ENCODE data around the gene TXNRD3.
"Not testable (repeated sequence)": the region's sequence is repeated elsewhere in the genome, so short reads cannot be mapped to it uniquely, and the experiment has no call there.

TXNRD3 gene

DNA sequence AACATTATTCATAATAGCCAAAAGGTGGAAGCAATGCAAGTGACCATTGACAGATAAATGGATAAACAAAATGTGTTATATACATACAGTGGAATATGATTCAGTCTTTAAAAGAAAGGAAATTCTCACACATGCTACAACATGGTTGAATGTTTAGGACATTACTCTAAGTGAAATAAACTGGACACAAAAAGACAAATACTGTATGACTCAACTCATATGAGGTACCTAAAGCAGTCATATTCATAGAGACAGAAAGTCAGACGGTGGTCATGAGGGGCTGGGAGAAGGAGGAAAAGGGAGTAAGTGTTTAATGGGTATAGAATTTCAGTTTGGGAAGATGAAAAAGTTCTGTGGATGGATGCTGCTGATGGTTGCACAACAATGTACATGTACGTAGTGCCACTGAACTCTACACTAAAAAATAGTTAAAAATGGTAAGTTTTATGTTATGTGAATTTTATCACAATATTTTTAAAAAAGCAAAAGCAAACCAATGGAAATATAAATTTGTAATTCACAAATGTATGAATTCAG, 5.3 kb downstream of the TXNRD3 start:
- no peak for DNase-seq

DNA sequence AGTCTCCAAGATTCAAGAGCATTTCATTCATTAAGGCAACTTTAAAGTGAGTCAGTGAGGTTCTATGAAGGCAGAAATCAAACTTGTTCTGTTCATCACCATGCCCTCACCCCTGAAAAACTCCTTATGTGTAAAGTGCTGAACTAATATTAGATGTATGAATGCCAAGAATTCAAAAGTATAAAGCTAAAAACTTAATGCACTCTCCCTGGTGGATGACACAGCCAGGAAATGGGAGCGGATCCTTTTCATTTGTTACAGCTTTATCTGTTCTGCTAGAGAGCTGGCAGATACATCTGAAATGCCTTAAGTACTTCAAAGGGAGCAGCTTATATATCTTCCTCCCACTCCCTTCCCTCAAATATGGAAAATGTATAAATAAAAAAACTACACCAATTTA, 8.2 kb downstream of the TXNRD3 start:
- DNase-seq = no peak

DNA sequence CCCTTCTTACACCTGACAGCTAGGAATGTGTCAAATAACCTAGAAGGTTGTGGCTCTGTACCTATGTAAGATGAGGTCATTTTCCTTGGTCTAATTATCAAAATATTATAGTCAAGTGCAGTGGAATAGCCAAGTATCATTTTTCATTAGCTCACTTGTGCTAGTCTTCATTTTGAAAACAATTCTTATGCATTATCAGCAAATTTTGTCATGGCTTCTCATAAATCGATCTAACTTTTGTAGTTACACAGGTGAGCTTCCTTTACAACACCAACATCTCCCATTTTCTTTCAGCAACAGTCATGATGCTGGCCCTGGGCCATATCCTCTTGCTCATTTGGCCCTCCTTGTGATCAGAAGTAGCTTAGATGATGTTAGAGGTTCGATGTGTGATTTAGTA, 10.3 kb downstream of the TXNRD3 start:
- no peak for DNase-seq

DNA sequence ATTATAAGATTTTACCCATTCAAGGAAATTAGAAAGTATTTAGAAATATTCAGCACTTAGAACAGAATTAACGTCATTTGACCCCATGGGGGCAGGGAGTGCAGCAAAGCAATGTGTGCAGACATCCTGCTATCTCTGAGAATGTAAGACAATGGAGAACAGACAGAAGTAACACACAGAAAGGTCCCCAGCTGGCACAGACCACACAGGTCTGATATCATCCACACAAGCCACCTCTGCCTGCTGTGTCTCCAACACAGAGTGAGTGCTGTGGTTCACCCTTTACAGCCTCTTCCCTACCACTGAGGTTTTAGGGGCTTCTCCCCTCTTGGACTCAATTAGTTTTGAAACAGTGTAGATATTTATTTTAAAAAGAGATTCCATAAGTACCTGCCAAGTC, 16.1 kb downstream of the TXNRD3 start:
- no peak for DNase-seq

DNA sequence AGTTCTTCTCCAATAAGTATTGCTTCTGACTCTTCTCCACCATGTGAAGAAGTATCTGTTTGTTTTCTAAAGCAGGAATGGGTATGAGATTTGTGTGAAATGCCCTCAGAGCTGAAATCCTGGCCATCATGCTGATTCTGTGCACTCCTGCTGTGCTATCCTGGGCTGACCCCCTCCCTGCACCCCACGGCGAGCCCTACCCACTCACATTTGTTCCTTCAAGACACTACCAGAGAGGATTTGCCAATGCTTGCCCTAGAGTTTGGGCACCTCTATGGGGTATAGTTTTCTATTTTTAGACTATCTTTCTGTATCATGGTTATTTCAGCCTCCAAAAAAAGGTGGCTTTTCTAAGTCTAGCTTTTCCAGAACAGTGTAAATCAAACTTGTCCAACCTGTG, 18.5 kb downstream of the TXNRD3 start:
- no peak for DNase-seq

DNA sequence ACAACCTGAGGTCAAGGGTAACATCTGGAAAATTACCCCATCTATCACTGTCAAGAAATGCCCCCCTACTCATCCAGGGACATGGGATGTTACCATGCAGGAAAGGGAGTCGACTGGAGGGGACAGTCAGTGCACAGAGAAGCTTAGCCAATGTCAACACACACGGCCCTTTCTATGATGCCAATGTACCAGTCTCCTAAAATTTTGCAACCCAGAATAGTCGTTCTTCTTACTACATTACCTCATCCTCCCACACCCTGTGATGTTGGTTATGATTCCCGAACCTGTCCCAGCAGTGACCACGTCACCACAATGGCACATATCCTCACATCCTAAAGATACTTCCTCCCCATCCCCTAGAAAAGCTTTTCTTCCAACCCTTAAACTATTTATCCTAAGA, 20.1 kb downstream of the TXNRD3 start:
- DNase-seq = no peak

DNA sequence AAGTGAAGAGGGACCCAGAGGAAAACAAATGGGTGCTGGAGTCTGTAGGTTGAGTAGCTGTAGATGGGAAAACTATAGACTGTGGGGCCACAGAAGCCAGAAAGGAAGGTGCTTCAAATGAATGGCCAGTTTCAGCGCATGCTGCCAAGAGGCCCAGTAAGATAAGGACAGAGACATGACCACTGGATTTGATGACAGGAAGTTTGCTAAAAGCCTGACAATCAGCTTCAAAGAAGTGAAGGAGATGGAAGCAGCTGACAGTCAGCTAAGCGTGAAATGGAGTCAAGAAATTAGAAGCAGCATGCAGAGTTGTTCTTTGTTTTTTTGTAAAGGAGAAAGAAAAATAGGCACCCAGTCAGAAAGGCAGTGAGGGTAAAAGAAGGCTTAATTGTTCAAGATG, 24.9 kb downstream of the TXNRD3 start:
- no peak for DNase-seq

DNA sequence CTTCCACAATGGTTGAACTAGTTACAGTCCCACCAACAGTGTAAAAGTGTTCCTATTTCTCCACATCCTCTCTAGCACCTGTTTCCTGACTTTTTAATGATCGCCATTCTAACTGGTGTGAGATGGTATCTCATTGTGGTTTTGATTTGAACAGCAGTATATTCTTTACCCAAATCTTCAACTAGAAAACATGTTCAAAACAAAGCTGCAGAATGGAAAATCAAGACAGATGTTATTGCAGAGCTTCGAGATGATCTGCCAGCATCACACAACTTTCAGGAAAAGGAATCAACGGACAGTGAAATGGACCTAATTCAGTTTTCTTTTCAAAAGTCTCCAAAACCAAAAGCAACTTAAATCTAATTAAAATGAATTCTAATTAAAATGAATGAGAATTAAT, 29.2 kb downstream of the TXNRD3 start:
- not testable (repeated sequence) for DNase-seq

DNA sequence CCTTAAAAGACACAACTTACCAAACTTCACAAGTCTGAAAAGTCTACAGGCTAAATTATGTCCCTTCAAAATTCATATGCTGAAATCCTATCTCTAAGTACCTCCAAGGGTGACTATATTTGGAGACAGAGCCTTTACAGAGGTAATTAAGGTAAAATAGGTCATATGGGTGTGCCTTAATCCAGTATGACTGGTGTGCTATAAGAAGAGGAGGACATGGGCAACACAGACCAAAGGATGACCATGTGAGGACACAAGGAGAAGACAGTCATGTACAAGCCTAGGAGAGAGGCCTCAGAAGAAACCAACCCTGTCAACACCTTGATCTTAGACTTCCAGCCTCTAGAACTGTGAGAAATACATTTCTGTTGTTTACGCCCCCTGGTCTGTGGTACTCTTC, 32.2 kb downstream of the TXNRD3 start:
- no peak for DNase-seq

DNA sequence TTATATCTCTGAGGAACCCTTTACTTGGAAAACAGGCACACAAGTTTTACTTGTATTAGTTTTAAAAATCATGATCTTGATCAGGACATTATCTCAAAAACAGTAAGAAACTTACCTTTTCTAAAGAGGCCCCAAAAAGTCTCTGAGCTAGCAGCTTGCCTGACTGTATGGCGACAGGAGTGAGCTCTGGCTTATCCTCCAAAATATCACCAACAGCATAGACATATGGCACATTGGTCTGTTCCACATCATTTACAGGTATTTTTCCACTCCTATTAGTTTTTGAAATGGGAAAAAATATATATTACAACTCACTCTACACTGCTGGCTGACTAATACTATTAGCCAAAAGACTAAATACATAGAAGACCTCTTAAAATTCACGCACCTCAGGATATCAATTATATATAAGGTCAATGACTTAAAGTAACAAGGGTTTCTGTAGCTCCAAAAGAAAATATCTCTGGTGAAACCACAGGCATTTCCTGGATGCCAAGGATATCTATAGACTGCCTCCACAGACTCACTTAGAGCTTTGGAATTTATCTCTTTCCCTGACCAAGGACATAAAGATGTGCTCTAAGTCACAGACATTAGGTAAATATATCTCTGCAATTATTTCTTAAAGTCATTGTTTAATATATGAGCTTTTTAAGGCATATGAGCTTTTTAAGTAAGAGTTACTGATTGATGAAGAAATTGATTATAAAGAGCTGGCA, 33.1 kb downstream of the TXNRD3 start:
- no peak for DNase-seq

DNA sequence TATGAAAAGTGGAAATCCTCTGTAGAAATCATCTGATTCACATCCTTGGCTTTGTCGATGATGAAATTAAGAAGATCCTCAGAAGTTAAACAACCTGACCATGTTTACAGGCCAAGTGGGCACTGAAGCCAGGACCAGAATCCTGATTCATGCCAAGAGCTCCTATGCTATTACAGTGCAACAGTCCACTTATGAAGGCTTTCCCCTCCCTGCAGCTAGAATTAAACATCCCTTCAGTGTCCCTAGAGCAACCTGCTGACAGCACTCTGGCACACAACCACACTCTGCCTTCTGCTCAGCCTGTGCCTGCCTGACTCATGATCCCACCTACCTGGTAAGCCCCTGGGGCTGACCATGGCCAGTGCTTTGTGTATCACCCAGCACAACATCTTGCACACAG, 33.8 kb downstream of the TXNRD3 start:
- no peak for DNase-seq

DNA sequence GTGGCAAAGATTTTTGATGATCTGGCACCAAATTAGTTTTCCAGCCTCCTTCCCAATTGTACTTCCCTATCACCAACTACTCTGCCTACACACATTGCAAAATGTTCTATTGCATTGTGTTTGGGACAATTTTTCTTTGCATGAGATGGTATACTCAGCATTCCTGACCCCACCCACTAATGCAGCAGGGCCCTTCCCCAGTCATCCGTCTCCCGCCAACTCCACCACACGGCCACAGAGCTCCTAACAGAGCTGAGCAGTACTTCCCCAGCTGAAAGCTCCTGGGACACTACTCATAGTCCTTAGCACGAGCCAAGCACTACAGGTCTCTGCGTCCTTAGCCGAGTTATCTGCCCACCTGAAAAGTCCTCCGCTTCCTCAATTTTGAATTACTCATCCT, 34.2 kb downstream of the TXNRD3 start:
- no peak for DNase-seq

DNA sequence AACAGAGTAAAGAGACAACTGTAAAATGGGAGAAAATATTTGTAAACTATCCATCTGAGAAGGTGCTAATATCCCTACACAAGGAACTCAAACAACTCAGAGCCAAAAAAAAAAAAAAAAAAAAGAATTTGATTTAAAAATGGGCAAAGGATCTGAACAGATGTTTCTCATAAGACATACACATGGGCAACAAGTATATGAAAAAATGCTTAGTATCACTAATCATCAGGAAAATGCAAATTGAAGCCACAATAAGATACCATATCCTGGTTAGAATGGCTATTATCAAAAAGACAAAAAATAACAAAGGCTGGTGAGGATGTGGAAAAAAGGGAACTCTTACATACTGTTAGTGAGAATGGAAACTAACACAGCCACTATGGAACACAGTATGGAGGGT, 36.2 kb downstream of the TXNRD3 start:
- DNase-seq = no peak

DNA sequence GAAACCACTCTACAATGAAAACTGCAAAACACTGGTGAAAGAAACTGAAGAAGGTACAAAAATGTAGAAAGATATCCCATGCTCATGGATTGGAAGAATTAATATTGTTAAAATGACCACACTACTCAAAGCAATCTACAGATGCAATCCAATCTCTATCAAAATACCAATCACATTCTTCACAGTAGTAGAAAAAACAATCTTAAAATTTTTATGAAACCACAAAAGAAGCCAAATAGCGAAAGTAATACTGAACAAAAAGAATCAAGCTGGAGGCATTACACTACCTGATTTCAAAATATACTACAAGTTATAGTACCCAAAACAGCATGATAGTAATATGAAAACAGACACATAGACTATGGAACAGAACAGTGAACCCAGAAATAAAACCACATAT, 36.9 kb downstream of the TXNRD3 start:
- no peak for DNase-seq

DNA sequence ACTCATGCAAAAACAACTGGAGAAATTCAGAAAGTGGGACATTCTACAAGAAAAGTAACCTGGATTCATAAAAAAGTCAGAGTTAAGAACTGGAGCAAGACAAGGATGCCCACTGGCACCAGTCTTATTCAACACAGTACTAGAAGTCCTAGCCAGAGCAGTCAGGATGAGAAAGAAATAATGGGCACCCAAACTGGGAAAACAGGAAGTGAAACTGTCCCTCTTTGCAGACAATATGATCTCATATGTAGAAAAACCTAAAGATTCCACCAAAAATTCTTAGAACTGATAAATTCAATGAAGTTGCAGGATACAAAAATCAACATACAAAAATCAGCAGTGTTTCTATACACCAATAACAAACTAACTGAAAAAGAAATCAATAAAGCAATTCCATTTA, 37.4 kb downstream of the TXNRD3 start:
- DNase-seq = no peak

DNA sequence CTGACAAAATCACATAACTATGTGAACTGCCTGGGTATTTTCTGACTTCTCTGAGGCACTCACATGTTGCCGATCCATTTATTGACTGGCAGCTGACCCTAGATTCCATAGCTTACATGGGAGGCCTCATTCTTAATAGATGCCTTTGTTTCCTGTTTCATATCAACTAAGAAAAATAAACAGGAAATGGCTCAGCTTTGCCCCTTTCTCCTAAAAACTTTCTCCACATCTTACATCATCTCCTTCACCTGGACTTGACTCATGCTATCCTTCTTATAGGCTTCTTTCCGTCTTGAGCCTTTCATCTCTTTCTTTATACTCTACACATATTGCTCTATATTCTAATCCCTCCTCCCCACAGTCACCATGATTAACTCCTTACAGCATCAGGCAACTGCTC, 38.0 kb downstream of the TXNRD3 start:
- DNase-seq = no peak

DNA sequence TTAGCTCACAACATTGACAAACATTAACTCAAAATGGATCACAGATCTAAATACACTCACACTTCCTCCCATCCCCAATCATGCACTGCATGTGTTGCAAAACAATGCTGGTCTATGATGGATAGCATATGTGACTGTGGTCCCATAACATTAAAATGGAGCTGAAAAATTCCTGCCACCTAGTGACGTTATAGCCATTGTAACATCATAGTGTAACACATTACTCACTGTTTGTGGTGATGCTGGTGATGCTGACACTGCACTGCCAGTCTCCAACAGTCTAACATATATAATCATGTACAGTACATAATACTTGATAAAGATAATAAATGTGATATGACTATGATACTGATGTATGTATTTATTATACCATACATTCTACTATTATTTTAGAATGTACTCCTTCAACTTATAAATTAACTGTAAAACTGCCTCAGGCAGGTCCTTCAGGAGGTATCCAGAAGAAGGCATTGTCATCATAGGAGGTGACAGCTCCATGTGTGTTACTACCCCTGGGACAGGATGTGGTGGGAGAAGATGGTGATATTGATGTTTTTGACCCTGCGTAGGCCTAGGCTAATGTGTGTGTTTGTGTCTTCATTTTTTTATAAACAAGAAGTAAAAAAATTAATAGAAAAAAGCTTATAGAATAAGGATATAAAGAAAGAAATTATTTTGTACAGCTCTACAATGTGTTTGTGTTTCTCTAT, 41.3 kb downstream of the TXNRD3 start:
- no peak for DNase-seq

DNA sequence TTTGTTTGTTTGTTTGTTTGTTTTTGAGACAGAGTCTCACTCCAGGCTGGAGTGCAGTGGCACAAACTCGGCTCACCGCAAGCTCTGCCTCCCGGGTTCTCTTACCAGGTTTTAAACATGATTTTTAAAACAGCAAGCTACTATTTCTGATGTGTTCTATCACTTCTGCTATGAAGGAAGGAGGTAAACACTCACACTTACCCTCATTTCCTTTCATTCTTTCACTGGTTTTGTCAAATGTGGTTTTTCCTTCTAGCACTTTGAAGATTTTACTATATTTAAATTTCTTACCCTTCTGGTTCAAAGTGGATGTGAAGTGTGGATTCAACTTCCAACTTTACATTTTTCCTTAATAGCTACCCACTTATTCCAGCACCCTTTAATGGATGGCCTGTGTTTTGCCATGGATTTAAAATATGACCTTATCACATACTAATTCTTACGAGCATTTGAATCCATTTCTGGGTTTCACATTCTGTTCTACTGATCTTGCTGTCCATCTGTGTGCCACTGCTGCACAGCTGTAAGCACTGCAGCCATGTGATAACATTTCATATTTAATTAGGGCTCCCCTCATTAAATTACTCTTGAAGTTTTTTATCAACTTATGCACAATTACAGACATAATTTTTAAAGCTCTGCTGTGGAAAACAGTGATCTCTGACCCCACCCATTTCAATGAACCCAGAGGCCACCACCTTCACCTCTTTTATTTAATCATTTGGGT, 42.3 kb downstream of the TXNRD3 start:
- no peak for DNase-seq

DNA sequence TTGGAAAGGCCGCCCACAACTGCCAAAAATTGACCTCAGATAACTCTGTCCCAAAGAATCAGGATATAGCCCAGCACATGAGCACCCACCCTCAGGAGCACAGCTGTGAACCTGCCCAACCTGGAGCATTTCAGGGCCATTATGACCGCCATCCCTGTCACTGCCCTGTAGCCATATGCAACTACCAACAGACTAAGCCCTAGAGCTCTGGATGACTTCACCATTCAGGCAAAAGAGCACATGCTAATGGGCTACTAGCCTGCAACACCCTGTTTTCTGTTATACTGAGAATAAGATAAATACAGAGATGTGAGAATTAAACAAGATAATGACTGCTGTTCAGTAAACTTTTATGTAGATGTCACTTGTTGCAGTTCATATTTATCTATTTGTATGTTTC, 45.0 kb downstream of the TXNRD3 start:
- DNase-seq = no peak

DNA sequence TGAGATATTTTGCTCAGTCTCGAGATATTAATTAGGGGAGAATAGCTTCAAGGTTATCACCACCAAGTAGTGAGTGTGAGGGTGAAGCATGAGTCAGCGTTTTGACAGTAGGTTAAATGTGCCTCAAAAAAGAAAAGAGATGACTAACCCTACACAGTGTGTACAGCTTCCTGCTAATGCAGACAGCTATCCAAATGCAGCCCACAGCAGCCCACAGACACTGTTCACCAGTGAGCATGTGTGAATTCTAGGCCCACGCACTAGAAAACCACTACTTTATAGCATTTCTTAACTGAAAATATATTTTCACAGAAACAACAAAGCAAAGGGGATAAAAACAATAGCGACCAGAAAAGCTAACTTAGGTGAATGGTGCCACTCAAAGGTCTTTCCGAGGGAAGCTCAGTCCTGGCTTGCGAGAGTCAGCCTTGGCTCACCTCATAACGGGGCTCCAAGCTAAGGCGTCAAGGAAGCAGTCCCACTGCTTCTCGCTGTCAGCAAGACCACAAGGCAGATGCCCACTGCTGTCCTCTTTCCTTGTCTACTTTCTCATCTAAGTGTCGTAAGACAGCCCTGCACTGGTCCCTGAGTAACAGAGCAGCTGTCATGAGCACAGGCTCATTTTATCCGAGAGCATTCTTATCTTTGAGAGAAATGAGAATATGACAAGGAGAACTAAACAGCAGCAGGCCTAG, 47.6 kb downstream of the TXNRD3 start:
- no peak for DNase-seq

DNA sequence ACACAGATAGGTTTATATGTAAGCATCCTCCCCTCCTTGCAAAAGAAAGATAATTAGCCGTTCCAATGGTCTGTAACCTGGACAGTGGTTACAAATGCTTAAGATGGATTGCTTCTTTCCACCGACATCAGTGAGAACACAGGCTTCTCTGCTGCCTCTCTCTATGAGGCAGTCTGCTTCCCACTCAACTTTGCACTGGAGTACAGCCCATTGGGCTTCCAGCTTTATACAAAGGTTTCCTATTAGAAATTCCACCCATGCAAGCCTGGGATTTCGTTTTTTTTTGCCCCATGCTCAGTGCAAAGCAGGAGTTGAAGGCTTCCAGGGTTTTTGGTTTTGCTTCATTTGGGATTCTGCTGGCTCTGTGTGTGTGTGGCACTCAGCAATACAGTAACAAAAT, 48.9 kb downstream of the TXNRD3 start:
- no peak for DNase-seq

DNA sequence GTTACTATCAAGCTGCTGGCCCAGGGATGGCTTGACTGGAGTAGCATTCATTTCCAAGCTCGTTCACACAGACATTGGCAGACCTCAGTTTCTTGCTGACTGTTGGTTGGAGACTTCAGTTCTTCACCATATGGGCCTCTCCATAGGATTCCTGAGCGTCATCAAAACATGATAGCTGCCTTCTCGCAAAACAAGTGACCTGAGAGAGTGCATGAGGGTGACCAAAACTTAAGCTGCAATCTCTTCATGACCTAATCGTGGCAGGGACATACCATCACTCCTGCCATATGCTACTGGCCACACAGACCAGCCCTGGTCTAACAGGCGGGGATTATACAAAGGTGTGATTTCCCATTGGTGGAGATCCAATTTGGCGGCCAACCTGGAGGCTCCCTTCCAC, 50.2 kb downstream of the TXNRD3 start:
- no peak for DNase-seq

DNA sequence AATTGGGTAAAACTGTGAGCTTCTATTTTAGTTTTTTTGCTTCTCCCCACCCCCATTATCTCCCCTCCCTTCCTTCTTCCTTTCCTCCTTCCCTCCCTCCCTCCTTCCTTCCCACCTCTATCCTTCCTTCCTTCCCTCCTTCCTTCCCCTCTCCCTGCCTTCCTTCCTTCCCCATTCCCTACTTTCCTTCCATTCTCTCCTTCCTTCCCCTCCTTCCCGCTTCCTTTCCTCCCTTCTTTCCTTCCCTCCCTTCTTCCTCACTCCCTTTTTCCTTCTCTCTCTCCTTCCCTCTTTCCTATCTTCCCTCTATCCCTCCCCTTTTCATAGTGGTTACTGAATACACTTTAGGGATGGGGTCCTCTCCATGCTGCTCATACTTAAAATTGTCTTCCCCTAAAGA, 55.8 kb downstream of the TXNRD3 start:
- no peak for DNase-seq
